ENCODE data around the gene NFE2L2.

DNA sequence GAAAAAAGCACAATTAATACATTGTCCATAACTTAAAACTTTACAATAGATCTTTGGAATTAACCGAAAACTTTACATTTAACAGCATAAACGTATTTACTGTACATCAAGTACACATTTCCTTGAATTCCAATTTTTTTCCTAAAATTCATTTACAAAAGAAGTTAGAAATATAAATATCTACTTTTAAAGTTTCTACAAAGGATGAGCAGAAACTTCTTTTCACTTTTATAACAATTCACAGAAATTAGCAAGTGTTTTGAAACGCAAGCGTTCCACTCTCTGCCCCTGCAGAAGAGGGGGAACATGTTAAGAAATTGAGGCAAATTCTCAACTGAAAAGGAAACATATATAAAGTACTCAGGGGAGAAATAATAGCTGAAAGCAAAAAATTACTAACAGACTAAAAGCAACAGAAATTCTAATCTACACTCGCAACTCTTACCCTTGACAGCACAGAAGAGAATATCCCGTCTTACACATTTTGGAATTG is 1.5 kb downstream of the NFE2L2 start:
- TF ChIP-seq EZH2 (IDR thresholded peaks at IDR 0.05; ENCODE audit: low read length, missing control alignments), result no peak
- no peak for TF ChIP-seq CTCF (conservative IDR thresholded peaks at IDR 0.05 in 1 of 2, IDR thresholded peaks at IDR 0.05 in 1 of 2; ENCODE audit: low read depth in 1 of 2, low read length in 2 of 2)

All from fibroblast of lung (primary cell).